Measurements from ENCODE around the gene CRADD.
"Not testable (repeated sequence)": the region's sequence is repeated elsewhere in the genome, so short reads cannot be mapped to it uniquely, and the experiment has no call there.

CRADD gene

DNA sequence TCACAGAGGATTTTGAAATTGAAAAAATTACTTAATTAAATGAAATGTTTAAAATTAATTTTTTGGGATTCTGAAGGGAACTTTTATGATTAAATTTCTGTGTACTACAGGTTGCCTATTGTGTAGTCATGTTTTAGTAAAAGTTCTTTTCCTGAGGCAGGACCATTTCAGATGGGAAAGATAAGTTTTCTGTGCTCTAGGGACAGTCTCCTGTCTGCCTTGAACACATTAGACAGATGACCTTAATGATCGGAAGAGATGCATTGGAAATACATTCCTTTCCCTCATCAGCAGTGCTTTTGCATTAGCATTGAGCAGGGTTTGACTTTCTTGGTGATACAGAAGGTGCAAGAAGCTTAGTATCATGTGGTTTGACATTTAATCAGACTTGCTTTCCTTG lies 28.1 kb downstream of the CRADD start:
- in situ Hi-C loops (cut with MboI; ENCODE audit: low sequenced_read_pairs), result no loop called here

GRCh38 chr12:93706387-93706786 lies 29.2 kb downstream of the CRADD start:
- in situ Hi-C loops (cut with MboI; ENCODE audit: low sequenced_read_pairs), result no loop called here

- in situ Hi-C loops (cut with MboI; ENCODE audit: low sequenced_read_pairs), result no loop called here
Observed at GRCh38 chr12:93706824-93707223, 29.6 kb downstream of the CRADD start.

GRCh38 chr12:93707836-93708235 lies 30.7 kb downstream of the CRADD start:
- in situ Hi-C loops (cut with MboI; ENCODE audit: low sequenced_read_pairs), result no loop called here

DNA sequence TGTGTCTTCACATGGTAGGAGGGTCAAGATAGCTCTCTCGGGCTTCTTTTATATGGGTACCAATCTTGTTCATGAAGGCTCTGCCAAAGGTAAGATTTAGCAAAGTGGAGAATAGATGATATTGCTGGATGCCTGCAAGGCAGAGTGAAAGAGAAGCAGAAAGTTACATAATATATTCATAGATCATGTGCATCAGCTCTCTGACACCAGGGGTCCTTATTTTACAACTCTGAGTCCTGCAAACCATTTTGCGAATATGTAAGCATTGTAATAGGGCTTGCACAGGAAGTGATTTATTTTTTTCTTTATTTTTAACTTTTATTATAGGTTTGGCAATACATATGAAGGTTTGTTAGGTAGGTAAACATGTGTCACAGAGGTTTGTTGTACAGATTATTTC lies 31.8 kb downstream of the CRADD start:
- in situ Hi-C loops (cut with MboI; ENCODE audit: low sequenced_read_pairs), result no loop called here

DNA sequence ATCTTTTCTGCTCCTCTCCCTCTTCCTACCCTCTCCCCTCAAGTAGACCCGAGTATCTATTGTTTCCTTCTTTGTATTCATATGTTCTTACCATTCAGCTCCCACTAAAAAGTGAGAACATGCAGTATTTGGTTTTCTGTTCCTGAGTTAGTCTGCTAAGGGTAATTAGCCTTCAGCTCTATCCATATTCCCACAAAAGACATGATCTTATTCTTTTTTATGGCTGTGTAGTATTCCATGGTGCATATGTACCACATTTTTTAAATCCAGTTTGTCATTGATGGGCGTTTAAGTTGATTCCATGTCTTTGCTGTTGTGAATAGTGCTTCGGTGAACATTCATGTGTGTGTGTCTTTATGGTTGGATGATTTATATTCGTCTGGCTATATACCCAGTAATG lies 32.2 kb downstream of the CRADD start:
- in situ Hi-C loops (cut with MboI; ENCODE audit: low sequenced_read_pairs), result no loop called here

GRCh38 chr12:93710574-93710926 lies 33.4 kb downstream of the CRADD start:
- in situ Hi-C loops (cut with MboI; ENCODE audit: low sequenced_read_pairs), result no loop called here

DNA sequence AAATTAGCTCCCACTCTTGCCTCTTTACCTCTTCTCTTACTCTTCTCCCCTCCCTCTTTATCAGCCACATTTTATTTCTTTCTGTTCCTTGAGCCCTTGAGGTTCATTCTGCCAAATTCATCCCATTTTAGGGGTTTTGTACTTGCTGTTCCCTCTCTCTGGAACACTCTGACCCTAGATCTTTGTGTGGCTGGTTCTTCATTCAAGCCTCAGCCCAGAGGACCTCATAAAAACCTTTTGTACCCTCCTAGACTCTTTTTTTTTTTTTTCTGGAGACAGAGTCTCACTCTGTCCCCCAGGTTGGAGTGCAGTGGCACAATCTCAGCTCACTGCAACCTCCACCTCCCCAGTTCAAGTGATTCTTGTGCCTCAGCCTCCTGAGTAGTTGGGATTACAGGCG lies 34.3 kb downstream of the CRADD start:
- in situ Hi-C loops (cut with MboI; ENCODE audit: low sequenced_read_pairs), result not testable (repeated sequence)

DNA sequence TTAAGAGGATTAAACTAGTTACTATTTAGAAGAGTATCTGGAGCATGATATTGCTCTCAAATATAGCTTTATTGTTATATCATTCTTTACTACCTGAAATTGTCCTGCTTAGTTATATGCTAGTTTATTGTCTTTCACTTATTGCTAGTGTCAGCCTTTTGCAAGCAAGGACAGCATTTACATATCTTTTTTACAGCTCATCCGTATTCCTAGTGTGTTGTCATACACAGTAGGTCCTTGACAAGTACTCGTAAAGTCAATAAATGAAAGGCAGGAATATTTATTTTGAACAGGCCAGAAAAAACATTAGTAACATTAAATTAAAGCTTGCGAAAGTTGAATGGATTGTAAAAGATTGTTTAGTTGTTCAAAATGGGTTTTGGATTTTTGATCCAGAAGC lies 35.0 kb downstream of the CRADD start:
- in situ Hi-C loops (cut with MboI; ENCODE audit: low sequenced_read_pairs), result no loop called here

- in situ Hi-C loops (cut with MboI; ENCODE audit: low sequenced_read_pairs), result no loop called here
Observed at GRCh38 chr12:93713060-93713459, 35.9 kb downstream of the CRADD start.

DNA sequence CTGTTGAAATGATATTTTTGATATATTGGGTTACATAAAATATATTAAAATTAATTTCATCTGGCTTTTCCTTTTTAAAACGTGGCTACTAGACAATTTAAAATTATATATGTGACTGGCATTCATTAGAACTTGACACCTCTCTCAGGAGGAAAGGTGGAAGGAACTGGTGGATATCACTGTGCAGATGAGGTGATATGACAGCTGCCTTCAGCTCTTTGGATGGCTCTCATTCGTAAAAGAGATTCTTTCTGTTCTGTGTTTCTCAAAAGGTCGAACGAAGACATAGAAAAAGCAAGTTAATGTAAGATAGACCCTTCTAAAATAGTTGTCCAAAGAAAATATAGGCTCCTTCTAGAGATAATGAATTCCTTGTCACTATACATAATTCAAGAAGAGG lies 36.6 kb downstream of the CRADD start:
- in situ Hi-C loops (cut with MboI; ENCODE audit: low sequenced_read_pairs), result no loop called here

GRCh38 chr12:93714382-93714781 lies 37.2 kb downstream of the CRADD start:
- in situ Hi-C loops (cut with MboI; ENCODE audit: low sequenced_read_pairs), result no loop called here

DNA sequence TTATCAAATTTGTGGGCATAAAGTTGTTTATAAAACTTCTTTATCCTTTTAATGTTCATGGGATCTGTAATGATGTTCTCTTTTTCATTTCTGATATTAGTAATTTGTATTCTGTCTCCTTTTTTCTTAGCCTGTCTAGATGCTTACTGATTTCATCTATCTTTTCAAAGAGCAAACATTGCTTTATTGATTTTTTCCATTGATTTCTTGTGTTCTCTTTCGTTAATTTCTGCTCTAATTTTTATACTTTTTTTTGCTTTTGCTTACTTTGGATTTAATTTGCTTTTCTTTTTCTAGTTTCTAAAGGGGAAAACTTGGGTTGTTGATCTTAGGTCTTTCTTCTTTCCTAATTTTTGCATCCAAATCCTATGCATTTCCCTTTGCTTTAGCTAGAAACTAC lies 42.5 kb downstream of the CRADD start:
- in situ Hi-C loops (cut with MboI; ENCODE audit: low sequenced_read_pairs), result no loop called here

DNA sequence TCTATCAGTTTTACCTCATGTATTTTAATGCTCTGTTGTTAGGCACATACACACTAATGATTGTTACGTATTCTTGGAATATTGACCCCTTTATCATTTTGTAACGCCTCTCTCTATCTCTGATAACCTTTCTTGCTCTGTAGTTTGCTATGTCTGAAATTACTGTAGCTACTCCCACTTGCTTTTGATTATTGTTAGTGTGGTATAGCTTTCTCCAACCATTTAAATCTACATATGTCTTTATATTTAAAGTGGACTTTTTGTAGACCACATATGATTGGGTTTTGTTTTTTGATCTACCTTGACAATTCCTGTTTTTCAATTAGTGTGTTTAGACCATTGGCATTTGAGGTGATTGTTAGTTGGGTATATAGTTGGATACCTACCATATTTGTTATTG lies 43.4 kb downstream of the CRADD start:
- in situ Hi-C loops (cut with MboI; ENCODE audit: low sequenced_read_pairs), result no loop called here

- in situ Hi-C loops (cut with MboI; ENCODE audit: low sequenced_read_pairs), result no loop called here
Observed at GRCh38 chr12:93722179-93722578, 45.0 kb downstream of the CRADD start.

- in situ Hi-C loops (cut with MboI; ENCODE audit: low sequenced_read_pairs), result no loop called here
Observed at GRCh38 chr12:93722835-93723567, 45.8 kb downstream of the CRADD start.

- in situ Hi-C loops (cut with MboI; ENCODE audit: low sequenced_read_pairs), result no loop called here
Observed at GRCh38 chr12:93723568-93723930, 46.4 kb downstream of the CRADD start.

DNA sequence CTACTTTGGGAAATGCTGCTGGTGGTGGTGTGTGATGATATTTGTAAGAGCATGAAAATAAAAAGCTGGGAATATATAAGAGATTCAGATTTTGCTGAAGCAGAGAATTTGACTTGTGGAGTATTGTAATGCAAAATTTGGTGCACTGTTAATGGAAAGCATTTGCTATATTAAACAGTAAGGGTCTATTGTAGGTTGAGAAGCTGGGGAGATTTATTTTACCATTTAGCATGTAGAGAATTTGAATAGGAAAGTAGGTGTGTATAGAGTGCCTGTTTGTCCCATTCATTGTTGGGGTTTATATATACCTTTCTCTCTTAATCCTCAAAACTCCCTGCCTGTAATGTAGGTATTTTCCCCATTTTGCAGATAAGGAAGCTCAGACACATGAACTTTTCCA lies 48.4 kb downstream of the CRADD start:
- in situ Hi-C loops (cut with MboI; ENCODE audit: low sequenced_read_pairs), result no loop called here

- in situ Hi-C loops (cut with MboI; ENCODE audit: low sequenced_read_pairs), result no loop called here
Observed at GRCh38 chr12:93727195-93727811, 50.1 kb downstream of the CRADD start.

- in situ Hi-C loops (cut with MboI; ENCODE audit: low sequenced_read_pairs), result no loop called here
Observed at GRCh38 chr12:93727911-93728310, 50.7 kb downstream of the CRADD start.

- in situ Hi-C loops (cut with MboI; ENCODE audit: low sequenced_read_pairs), result no loop called here
Observed at GRCh38 chr12:93729934-93730333, 52.8 kb downstream of the CRADD start.

DNA sequence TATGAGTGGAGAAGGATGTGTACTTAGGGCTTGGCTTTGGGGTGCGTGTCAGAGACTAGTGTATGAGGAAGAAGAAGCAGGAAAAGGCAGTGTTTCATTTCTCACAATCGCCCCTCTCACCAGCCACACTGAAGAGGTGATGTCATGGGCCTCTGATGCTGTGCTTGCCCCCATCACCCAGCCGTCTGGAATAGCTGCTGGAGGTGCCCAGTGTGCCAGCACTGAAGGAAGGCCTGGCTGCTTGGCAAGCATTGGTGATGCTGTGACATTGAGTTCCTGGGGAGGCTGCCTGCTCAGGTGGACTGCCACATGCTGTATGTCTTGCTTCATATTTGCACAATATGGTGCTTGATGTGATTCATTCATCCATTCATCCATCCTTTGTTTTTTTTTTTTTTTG lies 56.2 kb downstream of the CRADD start:
- in situ Hi-C loops (cut with MboI; ENCODE audit: low sequenced_read_pairs), result no loop called here

DNA sequence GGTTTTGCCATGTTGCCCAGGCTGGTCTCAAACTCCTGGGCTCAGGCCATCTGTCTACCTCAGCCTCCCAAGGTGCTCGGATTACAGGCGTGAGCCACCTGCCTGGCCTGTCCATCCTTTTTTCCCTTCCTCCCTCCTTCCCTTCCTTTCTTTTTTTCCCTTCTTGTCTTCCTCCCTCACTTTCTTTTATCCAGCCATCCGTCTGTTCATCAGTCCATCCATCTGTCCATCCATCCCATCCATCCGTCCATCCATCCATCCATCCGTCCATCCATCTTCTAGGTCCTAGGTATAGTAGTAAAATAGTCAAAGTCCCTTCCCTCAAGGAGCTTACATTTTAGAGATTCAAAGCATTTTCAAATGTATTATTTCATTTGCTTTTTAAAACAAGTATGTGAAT lies 56.8 kb downstream of the CRADD start:
- in situ Hi-C loops (cut with MboI; ENCODE audit: low sequenced_read_pairs), result no loop called here
